C1 segment of cervical spinal cord (tissue), 14 donors: ENCODE data around the gene MPC1L.
"Not testable (repeated sequence)": the region's sequence is repeated elsewhere in the genome, so short reads cannot be mapped to it uniquely, and the experiment has no call there.

Experiments
- DNase-seq, 14 donors: peaks; one replicate each; lab custom pipeline; 2025; lab: John Stamatoyannopoulos, UW

The MPC1L gene

GRCh38 chrX:40623139-40623536 lies at the start of gene MPC1L:
MPC1L (plus strand) TSS chrX:40623428; CDS start chrX:40623566, 138 bp downstream.
- DNase-seq = no peak

- no peak for DNase-seq
Observed at GRCh38 chrX:40573763-40574162, 49.5 kb upstream of the MPC1L start.

GRCh38 chrX:40575411-40575810 lies 47.8 kb upstream of the MPC1L start:
- DNase-seq = peak in 5 of 14 donors; percentile 1 to 10 (median 4)

- no peak for DNase-seq
Observed at GRCh38 chrX:40576291-40576690, 46.9 kb upstream of the MPC1L start.

- no peak for DNase-seq
Observed at GRCh38 chrX:40578039-40578695, 45.1 kb upstream of the MPC1L start.

GRCh38 chrX:40579141-40579540 lies 44.1 kb upstream of the MPC1L start:
- DNase-seq = no peak

- no peak for DNase-seq
Observed at GRCh38 chrX:40579900-40580536, 43.2 kb upstream of the MPC1L start.

GRCh38 chrX:40580537-40581335 lies 42.5 kb upstream of the MPC1L start, which contains the start of gene ATP6AP2:
ATP6AP2 (plus strand) TSS chrX:40580970; CDS start chrX:40581066, 96 bp downstream.
- peak; percentile 13 to 92 (median 85) for DNase-seq

- DNase-seq = peak in 1 of 14 donors; percentile 17
Observed at GRCh38 chrX:40581336-40581920, 41.8 kb upstream of the MPC1L start.

- not testable (repeated sequence) for DNase-seq
Observed at GRCh38 chrX:40582178-40582577, 41.0 kb upstream of the MPC1L start.

GRCh38 chrX:40582811-40583210 lies 40.4 kb upstream of the MPC1L start:
- DNase-seq = no peak

GRCh38 chrX:40587623-40588022 lies 35.6 kb upstream of the MPC1L start:
- not testable (repeated sequence) for DNase-seq

- not testable (repeated sequence) for DNase-seq
Observed at GRCh38 chrX:40589616-40590321, 33.5 kb upstream of the MPC1L start.

GRCh38 chrX:40603446-40603845 lies 19.8 kb upstream of the MPC1L start:
- no peak for DNase-seq

- DNase-seq = no peak
Observed at GRCh38 chrX:40607381-40607780, 15.8 kb upstream of the MPC1L start.

- DNase-seq = no peak
Observed at GRCh38 chrX:40612511-40612910, 10.7 kb upstream of the MPC1L start.

- no peak for DNase-seq
Observed at GRCh38 chrX:40615976-40616375, 7.3 kb upstream of the MPC1L start.

GRCh38 chrX:40617566-40617965 lies 5.7 kb upstream of the MPC1L start:
- DNase-seq = no peak

GRCh38 chrX:40622479-40623138 lies 619 bp upstream of the MPC1L start:
- no peak for DNase-seq

GRCh38 chrX:40623665-40624064 lies 437 bp downstream of the MPC1L start:
- no peak for DNase-seq

- DNase-seq = no peak
Observed at GRCh38 chrX:40625294-40625693, 2.1 kb downstream of the MPC1L start.
